WTC11 (cell line): Measurements from ENCODE around the gene TRAF7. TPM values are rescaled to one million over a fixed set of nuclear protein-coding genes. Genes with fewer than 3 reads are reported as not detected.

Experiments
- ATF2 ChIP-seq: sonication (generic); formaldehyde crosslinking; IDR thresholded peaks from 2 replicates; pipeline ENCODE4 v1.8.1; 2022; ENCODE audit warnings: low read depth, missing genetic modification reagents, borderline replicate concordance
- CREB1 ChIP-seq: sonication (generic); formaldehyde crosslinking; IDR thresholded peaks from 2 replicates; pipeline ENCODE4 v1.8.0; 2023; ENCODE audit warnings: mild to moderate bottlenecking, missing genetic modification reagents
- CREM ChIP-seq: sonication (generic); formaldehyde crosslinking; IDR thresholded peaks from 2 replicates; pipeline ENCODE4 v1.8.1; 2022; ENCODE audit warnings: mild to moderate bottlenecking, missing genetic modification reagents, moderate library complexity
- ELF4 ChIP-seq: sonication (generic); formaldehyde crosslinking; IDR thresholded peaks from 2 replicates; pipeline ENCODE4 v1.8.1; 2022; ENCODE audit warnings: low read depth, mild to moderate bottlenecking, moderate library complexity, missing genetic modification reagents
- EMX1 ChIP-seq: fragments of 250-450 bp; sonication (Bioruptor Pico); IDR thresholded peaks from 2 replicates; pipeline ENCODE4 v1.8.0; 2021; ENCODE audit warnings: mild to moderate bottlenecking
- FOXK1 ChIP-seq: sonication (generic); formaldehyde crosslinking; IDR thresholded peaks from 2 replicates; pipeline ENCODE4 v1.8.0; 2022; ENCODE audit warnings: mild to moderate bottlenecking, moderate library complexity, missing genetic modification reagents
- IRF2 ChIP-seq: sonication (generic); formaldehyde crosslinking; IDR thresholded peaks from 2 replicates; pipeline ENCODE4 v1.8.0; 2022; ENCODE audit warnings: low read depth, missing genetic modification reagents, borderline replicate concordance
- JUN ChIP-seq: sonication (generic); formaldehyde crosslinking; IDR thresholded peaks from 2 replicates; pipeline ENCODE4 v1.8.0; 2023; ENCODE audit warnings: mild to moderate bottlenecking, missing genetic modification reagents
- KAT7 ChIP-seq: sonication (generic); formaldehyde crosslinking; IDR thresholded peaks from 2 replicates; pipeline ENCODE4 v1.8.1; 2023; ENCODE audit warnings: missing genetic modification reagents, mild to moderate bottlenecking, borderline replicate concordance
- MAX ChIP-seq: sonication (generic); formaldehyde crosslinking; IDR thresholded peaks from 2 replicates; pipeline ENCODE4 v1.8.0; 2022; ENCODE audit warnings: mild to moderate bottlenecking, missing genetic modification reagents
- NFE2L1 ChIP-seq: sonication (generic); formaldehyde crosslinking; IDR thresholded peaks from 2 replicates; pipeline ENCODE4 v1.8.1; 2023; ENCODE audit warnings: missing genetic modification reagents
- NR1H2 ChIP-seq: sonication (generic); formaldehyde crosslinking; IDR thresholded peaks from 2 replicates; pipeline ENCODE4 v1.9.0; 2021; ENCODE audit warnings: mild to moderate bottlenecking, moderate library complexity, missing genetic modification reagents
- NR2C2 ChIP-seq: sonication (generic); formaldehyde crosslinking; IDR thresholded peaks from 2 replicates; pipeline ENCODE4 v1.8.0; 2022; ENCODE audit warnings: mild to moderate bottlenecking, missing genetic modification reagents
- RELA ChIP-seq: sonication (generic); formaldehyde crosslinking; IDR thresholded peaks from 2 replicates; pipeline ENCODE4 v1.8.1; 2022; ENCODE audit warnings: missing genetic modification reagents, mild to moderate bottlenecking, borderline replicate concordance
- SP1 ChIP-seq: sonication (generic); formaldehyde crosslinking; conservative IDR thresholded peaks from 2 replicates; pipeline ENCODE4 v1.8.1; 2022; ENCODE audit warnings: missing genetic modification reagents
- TCF7 ChIP-seq: sonication (generic); formaldehyde crosslinking; IDR thresholded peaks from 2 replicates; pipeline ENCODE4 v1.8.0; 2022; ENCODE audit warnings: mild to moderate bottlenecking, low read depth, missing genetic modification reagents, moderate library complexity
- TEAD1 ChIP-seq: sonication (generic); formaldehyde crosslinking; IDR thresholded peaks from 2 replicates; pipeline ENCODE4 v1.8.0; 2022; ENCODE audit warnings: mild to moderate bottlenecking, missing genetic modification reagents
- ZNF219 ChIP-seq: sonication (generic); formaldehyde crosslinking; IDR thresholded peaks from 2 replicates; pipeline ENCODE4 v1.8.0; 2023; ENCODE audit warnings: missing genetic modification reagents, mild to moderate bottlenecking, borderline replicate concordance
- ZNF263 ChIP-seq: sonication (generic); formaldehyde crosslinking; IDR thresholded peaks from 2 replicates; pipeline ENCODE4 v1.8.1; 2022; ENCODE audit warnings: low read depth, mild to moderate bottlenecking, moderate library complexity, missing genetic modification reagents
- ZNF317 ChIP-seq: sonication (generic); formaldehyde crosslinking; IDR thresholded peaks from 2 replicates; pipeline ENCODE4 v1.8.1; 2023; ENCODE audit warnings: low read depth, mild to moderate bottlenecking, moderate library complexity, missing genetic modification reagents, borderline replicate concordance
- total RNA-seq: library from RNA; stranded (reverse); gene quantifications from 3 replicates; pipeline ENCODE4 v1.2.3, GENCODE V29; 2021
- TF ChIP-seq, protein P1 (sequence below): sonication (generic); formaldehyde crosslinking; IDR thresholded peaks from 2 replicates; pipeline ENCODE4 v1.8.0; 2023; ENCODE audit warnings: missing genetic modification reagents, mild to moderate bottlenecking, borderline replicate concordance
- TF ChIP-seq, protein P2 (sequence below): fragments of 250-450 bp; sonication (Bioruptor Pico); IDR thresholded peaks from 2 replicates; pipeline ENCODE4 v1.9.0; 2021; ENCODE audit warnings: moderate library complexity, mild to moderate bottlenecking, inconsistent platforms, borderline replicate concordance
- TF ChIP-seq, protein P3 (sequence below): fragments of 200-600 bp; IDR thresholded peaks from 2 replicates; pipeline ENCODE4 v1.8.0; 2022; ENCODE audit warnings: antibody characterized with exemption
- TF ChIP-seq, protein P4 (sequence below): fragments of 250-450 bp; sonication (Bioruptor Pico); IDR thresholded peaks from 2 replicates; pipeline ENCODE4 v1.9.0; 2021; ENCODE audit warnings: mild to moderate bottlenecking
- TF ChIP-seq, protein P5 (sequence below): fragments of 250-450 bp; sonication (Bioruptor Pico); IDR thresholded peaks from 2 replicates; pipeline ENCODE4 v2.1.2; 2022; ENCODE audit warnings: mild to moderate bottlenecking, moderate library complexity
- TF ChIP-seq, protein P6 (sequence below): fragments of 250-450 bp; sonication (Bioruptor Pico); IDR thresholded peaks from 2 replicates; pipeline ENCODE4 v1.9.0; 2021; ENCODE audit warnings: mild to moderate bottlenecking

Gene TRAF7
- total RNA-seq, 1 experiment from 2014 or later, result 148 TPM

- peak; percentile 52; the same call in 1 of the 2 replicates for TF ChIP-seq MAX (CRISPR knock-in tag)
- TF ChIP-seq IRF2 (CRISPR knock-in tag), result no peak
- TF ChIP-seq, protein P1, sequence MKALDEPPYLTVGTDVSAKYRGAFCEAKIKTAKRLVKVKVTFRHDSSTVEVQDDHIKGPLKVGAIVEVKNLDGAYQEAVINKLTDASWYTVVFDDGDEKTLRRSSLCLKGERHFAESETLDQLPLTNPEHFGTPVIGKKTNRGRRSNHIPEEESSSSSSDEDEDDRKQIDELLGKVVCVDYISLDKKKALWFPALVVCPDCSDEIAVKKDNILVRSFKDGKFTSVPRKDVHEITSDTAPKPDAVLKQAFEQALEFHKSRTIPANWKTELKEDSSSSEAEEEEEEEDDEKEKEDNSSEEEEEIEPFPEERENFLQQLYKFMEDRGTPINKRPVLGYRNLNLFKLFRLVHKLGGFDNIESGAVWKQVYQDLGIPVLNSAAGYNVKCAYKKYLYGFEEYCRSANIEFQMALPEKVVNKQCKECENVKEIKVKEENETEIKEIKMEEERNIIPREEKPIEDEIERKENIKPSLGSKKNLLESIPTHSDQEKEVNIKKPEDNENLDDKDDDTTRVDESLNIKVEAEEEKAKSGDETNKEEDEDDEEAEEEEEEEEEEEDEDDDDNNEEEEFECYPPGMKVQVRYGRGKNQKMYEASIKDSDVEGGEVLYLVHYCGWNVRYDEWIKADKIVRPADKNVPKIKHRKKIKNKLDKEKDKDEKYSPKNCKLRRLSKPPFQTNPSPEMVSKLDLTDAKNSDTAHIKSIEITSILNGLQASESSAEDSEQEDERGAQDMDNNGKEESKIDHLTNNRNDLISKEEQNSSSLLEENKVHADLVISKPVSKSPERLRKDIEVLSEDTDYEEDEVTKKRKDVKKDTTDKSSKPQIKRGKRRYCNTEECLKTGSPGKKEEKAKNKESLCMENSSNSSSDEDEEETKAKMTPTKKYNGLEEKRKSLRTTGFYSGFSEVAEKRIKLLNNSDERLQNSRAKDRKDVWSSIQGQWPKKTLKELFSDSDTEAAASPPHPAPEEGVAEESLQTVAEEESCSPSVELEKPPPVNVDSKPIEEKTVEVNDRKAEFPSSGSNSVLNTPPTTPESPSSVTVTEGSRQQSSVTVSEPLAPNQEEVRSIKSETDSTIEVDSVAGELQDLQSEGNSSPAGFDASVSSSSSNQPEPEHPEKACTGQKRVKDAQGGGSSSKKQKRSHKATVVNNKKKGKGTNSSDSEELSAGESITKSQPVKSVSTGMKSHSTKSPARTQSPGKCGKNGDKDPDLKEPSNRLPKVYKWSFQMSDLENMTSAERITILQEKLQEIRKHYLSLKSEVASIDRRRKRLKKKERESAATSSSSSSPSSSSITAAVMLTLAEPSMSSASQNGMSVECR (CRISPR knock-in tag), result 0 out of 2 replicates have a peak, but pooled peaks have one; percentile 23
- no peak for TF ChIP-seq RELA (CRISPR knock-in tag)
- TF ChIP-seq, protein P2, sequence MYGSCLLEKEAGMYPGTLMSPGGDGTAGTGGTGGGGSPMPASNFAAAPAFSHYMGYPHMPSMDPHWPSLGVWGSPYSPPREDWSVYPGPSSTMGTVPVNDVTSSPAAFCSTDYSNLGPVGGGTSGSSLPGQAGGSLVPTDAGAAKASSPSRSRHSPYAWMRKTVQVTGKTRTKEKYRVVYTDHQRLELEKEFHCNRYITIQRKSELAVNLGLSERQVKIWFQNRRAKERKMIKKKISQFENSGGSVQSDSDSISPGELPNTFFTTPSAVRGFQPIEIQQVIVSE, result no peak
- 0 out of 2 replicates have a peak, but pooled peaks have one; percentile 61 for TF ChIP-seq EMX1 (CRISPR knock-in tag)
- no peak for TF ChIP-seq ELF4 (CRISPR knock-in tag)
- TF ChIP-seq, protein P3, sequence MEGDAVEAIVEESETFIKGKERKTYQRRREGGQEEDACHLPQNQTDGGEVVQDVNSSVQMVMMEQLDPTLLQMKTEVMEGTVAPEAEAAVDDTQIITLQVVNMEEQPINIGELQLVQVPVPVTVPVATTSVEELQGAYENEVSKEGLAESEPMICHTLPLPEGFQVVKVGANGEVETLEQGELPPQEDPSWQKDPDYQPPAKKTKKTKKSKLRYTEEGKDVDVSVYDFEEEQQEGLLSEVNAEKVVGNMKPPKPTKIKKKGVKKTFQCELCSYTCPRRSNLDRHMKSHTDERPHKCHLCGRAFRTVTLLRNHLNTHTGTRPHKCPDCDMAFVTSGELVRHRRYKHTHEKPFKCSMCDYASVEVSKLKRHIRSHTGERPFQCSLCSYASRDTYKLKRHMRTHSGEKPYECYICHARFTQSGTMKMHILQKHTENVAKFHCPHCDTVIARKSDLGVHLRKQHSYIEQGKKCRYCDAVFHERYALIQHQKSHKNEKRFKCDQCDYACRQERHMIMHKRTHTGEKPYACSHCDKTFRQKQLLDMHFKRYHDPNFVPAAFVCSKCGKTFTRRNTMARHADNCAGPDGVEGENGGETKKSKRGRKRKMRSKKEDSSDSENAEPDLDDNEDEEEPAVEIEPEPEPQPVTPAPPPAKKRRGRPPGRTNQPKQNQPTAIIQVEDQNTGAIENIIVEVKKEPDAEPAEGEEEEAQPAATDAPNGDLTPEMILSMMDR, result no peak
- peak; percentile 25; the same call in 1 of the 2 replicates for TF ChIP-seq ZNF317 (CRISPR knock-in tag)
- TF ChIP-seq ZNF263 (CRISPR knock-in tag), result no peak
- TF ChIP-seq NR2C2, result no peak
- no peak for TF ChIP-seq CREM (CRISPR knock-in tag)
- TF ChIP-seq NFE2L1, result peak; percentile 62; the same call in 1 of the 2 replicates
- no peak for TF ChIP-seq ZNF219 (CRISPR knock-in tag)
- TF ChIP-seq, protein P4, sequence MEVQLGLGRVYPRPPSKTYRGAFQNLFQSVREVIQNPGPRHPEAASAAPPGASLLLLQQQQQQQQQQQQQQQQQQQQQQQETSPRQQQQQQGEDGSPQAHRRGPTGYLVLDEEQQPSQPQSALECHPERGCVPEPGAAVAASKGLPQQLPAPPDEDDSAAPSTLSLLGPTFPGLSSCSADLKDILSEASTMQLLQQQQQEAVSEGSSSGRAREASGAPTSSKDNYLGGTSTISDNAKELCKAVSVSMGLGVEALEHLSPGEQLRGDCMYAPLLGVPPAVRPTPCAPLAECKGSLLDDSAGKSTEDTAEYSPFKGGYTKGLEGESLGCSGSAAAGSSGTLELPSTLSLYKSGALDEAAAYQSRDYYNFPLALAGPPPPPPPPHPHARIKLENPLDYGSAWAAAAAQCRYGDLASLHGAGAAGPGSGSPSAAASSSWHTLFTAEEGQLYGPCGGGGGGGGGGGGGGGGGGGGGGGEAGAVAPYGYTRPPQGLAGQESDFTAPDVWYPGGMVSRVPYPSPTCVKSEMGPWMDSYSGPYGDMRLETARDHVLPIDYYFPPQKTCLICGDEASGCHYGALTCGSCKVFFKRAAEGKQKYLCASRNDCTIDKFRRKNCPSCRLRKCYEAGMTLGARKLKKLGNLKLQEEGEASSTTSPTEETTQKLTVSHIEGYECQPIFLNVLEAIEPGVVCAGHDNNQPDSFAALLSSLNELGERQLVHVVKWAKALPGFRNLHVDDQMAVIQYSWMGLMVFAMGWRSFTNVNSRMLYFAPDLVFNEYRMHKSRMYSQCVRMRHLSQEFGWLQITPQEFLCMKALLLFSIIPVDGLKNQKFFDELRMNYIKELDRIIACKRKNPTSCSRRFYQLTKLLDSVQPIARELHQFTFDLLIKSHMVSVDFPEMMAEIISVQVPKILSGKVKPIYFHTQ (CRISPR knock-in tag), result no peak
- TF ChIP-seq, protein P5, sequence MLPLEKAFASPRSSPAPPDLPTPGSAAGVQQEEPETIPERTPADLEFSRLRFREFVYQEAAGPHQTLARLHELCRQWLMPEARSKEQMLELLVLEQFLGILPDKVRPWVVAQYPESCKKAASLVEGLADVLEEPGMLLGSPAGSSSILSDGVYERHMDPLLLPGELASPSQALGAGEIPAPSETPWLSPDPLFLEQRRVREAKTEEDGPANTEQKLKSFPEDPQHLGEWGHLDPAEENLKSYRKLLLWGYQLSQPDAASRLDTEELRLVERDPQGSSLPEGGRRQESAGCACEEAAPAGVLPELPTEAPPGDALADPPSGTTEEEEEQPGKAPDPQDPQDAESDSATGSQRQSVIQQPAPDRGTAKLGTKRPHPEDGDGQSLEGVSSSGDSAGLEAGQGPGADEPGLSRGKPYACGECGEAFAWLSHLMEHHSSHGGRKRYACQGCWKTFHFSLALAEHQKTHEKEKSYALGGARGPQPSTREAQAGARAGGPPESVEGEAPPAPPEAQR (CRISPR knock-in tag), result no peak
- TF ChIP-seq TEAD1 (CRISPR knock-in tag), result peak; percentile 55; the same call in 1 of the 2 replicates
- no peak for TF ChIP-seq JUN (CRISPR knock-in tag)
- TF ChIP-seq CREB1, result no peak
- TF ChIP-seq ATF2 (CRISPR knock-in tag), result no peak
- TF ChIP-seq, protein P6, sequence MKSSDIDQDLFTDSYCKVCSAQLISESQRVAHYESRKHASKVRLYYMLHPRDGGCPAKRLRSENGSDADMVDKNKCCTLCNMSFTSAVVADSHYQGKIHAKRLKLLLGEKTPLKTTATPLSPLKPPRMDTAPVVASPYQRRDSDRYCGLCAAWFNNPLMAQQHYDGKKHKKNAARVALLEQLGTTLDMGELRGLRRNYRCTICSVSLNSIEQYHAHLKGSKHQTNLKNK (CRISPR knock-in tag), result no peak
- TF ChIP-seq TCF7, result no peak
- TF ChIP-seq FOXK1 (CRISPR knock-in tag), result peak; percentile 56; the same call in 1 of the 2 replicates
- TF ChIP-seq KAT7 (CRISPR knock-in tag), result no peak
- no peak for TF ChIP-seq NR1H2
- peak; percentile 99 for TF ChIP-seq SP1
Observed at GRCh38 chr16:2178321-2179106, 22.9 kb downstream of the TRAF7 start (continued).
